HL-60 (cell line): ENCODE data around the gene POMP.

ENCODE experiments used
- CTCF ChIP-seq: IDR thresholded peaks from one replicate; pipeline ENCODE4 v1.5.1; 2011; ENCODE audit warnings: low read length, control low read depth, inconsistent platforms; ENCODE audit not compliant: insufficient read depth
- POLR2AphosphoS5 ChIP-seq: IDR thresholded peaks from 2 replicates; pipeline ENCODE4 v1.6.1; 2012; ENCODE audit warnings: low read depth
- REST ChIP-seq: IDR thresholded peaks from 2 replicates; pipeline ENCODE4 v1.6.1; 2012; ENCODE audit warnings: low read depth; ENCODE audit not compliant: insufficient replicate concordance
- SPI1 ChIP-seq: IDR thresholded peaks from 2 replicates; pipeline ENCODE4 v1.6.1; 2012; ENCODE audit warnings: low read depth, mild to moderate bottlenecking, borderline replicate concordance

- TF ChIP-seq REST (no peak), CTCF (no peak), POLR2AphosphoS5 (no peak), SPI1 (no peak)
Measured at GRCh38 chr13:28615916-28616446, 42.9 kb upstream of the POMP start.
